Measurements from ENCODE around the gene NOX1. TPM values are rescaled to one million over a fixed set of nuclear protein-coding genes. Genes with fewer than 3 reads are reported as not detected.

The NOX1 gene
- total RNA-seq, result not detected in 2 replicates

DNA sequence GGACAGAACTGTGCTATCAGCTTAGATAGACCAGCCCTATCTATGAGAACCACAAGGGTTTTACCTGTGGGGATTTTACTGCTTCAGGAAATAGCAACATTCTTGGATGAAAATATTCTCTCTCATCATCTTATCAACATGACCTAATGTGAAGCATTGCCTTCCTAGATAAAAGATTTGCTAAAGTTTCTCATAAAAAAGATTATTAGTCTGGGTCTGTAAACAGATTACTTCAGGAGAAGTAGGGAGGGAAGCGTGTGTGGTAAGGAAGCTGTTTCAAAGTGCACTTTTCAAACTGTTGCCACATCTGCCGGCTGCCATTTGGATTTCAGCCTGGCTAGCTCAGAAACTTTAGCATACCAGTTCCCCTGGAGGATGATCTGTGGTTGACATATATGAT, at the start of gene NOX1:
NOX1 (minus strand) TSS at position 35 of the 400 bp plus-strand sequence. CDS start 220 bp downstream, outside the sequence.
- DNase-seq (ENCODE audit: extremely low read depth, low read depth, low spot score), result no peak

DNA sequence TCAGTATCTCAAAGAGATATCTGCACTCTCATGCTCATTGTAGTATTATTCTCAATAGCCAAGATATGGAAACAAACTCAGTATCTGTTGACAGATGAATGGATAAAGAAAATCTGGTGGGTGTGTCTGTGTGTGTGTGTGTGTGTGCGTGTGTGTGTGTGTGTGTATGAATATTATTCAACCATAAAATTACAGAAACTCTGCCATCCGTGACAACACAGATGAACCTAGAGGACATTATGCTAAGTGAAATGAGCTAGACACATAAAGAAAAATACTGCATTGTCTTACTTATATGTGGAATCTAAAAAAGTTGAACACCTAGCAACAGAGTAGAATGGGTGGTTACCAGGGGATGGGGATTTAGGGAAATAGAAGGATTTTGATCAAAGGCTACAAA, 41.4 kb upstream of the NOX1 start:
- no peak for DNase-seq (ENCODE audit: extremely low read depth, low read depth, low spot score)

DNA sequence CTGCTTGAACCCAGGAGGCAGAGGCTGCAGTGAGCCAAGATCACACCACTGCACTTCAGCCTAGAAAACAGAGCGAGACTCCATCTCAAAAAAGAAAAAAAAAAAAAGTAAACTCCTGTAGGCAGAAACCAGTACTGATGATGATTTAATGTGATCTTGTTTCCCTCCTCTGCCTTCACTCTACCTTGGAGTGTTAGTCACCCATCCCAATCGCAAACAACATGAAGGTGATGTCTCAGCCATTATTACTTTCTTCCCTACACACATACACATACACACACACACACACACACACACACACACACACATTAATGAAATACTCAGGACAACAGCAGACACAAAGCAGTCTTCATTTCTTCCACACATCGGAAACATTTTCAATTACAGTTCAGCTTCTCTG, 39.0 kb upstream of the NOX1 start:
- no peak for DNase-seq (ENCODE audit: extremely low read depth, low read depth, low spot score)

DNA sequence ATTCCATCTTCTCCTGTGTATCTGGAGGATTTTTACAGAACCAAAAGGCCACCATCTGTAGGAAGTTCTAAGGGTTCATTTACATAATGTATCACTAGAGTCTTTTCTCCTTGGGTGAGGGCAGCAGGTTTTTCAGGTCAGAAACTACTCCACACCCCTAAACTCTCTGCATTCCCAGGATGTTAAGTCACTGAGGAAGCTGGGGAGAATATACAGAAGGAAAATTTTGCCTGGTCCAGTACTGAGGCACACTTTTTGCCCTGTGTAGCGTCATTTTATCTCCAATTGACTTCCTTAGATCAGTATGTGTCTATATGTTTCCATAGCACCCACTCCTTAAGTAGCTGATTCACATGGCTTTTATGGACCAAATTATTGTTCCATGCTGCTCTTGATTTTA, 37.6 kb upstream of the NOX1 start:
- no peak for DNase-seq (ENCODE audit: extremely low read depth, low read depth, low spot score)

DNA sequence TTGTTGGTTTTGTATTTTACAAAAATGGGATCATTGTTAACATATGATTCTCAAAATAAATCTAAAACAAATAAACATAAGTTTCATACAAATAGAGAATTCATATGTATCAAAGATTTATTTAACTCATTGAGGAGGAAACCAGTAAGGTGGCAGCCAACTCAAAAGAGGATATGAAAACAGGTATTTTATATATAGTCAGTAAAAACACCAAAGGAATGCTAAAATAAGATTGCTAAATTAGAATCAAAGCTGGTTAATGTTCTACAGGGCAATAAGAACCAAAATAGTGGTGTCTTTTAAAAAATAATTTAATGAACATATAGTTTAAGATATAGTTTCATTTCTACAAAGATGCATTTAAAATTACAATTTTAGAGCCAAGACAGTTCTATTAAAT, 31.5 kb upstream of the NOX1 start:
- no peak for DNase-seq (ENCODE audit: extremely low read depth, low read depth, low spot score)

DNA sequence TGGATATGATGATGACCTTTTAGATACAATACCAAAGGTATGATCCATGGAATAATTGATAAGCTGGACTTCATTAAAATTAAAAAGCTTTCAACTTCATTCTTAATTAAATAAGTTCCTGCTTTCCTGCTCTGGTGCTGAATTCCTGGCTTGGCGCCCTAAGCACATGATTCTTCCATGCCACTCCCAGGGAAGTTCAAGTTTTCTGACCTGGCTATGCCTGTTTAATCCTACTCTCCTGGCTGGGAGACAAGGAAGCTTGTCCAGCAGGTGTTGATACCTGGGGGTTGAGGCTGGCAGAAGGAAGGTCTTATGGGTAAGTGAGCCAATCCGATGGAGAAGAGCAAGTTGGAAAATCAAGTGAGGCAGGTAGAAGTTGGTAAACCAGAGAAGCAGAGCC, 30.3 kb upstream of the NOX1 start:
- DNase-seq (ENCODE audit: extremely low read depth, low read depth, low spot score), result no peak

DNA sequence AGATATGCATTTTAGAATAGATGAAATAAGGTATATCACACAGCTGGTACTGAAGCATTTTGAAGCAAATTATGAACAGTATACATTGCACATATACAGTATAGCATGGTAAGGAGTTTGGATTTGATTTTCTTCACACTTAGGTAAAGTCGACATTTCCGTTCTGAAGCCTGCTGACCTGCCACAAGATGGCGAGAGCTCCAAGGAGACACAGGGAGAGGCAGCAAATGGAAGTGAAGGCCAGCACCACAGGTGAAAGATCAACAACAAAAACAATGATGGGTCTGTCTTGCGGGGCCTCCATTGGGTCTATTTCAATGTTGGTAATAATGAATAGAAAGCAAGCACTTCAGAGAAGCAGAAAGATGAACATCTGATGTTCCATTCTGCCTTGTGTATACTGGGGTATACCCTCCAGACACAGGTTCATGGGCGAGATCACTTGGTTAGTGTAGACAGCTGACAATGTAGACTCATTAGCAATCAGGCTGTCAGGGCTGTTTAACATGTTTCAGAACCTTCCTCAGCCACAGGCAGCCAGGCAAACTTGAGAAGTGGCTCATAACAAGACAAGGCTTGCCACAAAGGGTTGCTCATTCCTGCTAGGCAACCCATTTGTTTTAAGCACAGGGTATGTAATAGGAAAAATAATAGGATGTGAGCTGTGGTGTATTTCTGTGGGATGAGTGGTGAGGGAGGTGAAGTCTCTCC, 21.4 kb upstream of the NOX1 start:
- DNase-seq (ENCODE audit: extremely low read depth, low read depth, low spot score), result no peak

DNA sequence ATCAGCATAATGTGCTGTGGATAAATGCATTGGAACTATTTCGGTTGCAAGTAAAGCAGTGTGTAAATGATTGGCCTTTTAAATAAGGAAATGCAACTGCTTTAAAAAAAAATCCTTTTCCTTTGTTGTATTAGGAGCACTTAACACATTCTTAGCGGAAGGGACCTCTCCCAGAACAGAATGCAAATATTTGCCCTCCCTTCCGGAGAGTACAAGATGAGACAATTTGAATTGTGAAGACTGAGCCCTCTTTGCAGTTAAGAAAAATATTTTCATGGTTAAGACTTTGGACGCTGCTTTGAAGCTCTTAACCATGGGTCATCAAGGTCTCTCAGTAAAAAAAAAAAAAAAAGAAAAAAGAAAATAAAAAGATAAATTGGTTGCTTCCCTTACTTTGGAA, 9.5 kb upstream of the NOX1 start:
- DNase-seq (ENCODE audit: extremely low read depth, low read depth, low spot score), result no peak

DNA sequence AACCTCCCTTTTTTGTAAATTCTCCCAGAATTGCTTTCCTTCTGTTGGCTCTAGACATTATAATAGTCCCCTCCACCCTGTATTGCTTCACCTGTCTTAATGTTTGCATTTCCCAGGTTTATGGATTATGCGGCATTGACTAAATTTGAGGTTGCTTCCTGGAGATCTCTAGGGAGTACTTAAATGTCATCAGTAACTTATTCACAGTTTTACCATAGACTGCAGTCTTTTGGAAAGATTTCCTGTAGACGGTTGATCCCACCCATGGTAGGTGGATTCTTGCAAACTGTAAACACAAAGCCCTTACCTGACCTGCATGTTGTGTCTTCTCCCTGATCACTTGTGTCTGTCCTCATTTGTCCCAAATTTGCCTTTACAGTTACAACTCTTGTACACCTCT, 6.2 kb upstream of the NOX1 start:
- no peak for DNase-seq (ENCODE audit: extremely low read depth, low read depth, low spot score)

DNA sequence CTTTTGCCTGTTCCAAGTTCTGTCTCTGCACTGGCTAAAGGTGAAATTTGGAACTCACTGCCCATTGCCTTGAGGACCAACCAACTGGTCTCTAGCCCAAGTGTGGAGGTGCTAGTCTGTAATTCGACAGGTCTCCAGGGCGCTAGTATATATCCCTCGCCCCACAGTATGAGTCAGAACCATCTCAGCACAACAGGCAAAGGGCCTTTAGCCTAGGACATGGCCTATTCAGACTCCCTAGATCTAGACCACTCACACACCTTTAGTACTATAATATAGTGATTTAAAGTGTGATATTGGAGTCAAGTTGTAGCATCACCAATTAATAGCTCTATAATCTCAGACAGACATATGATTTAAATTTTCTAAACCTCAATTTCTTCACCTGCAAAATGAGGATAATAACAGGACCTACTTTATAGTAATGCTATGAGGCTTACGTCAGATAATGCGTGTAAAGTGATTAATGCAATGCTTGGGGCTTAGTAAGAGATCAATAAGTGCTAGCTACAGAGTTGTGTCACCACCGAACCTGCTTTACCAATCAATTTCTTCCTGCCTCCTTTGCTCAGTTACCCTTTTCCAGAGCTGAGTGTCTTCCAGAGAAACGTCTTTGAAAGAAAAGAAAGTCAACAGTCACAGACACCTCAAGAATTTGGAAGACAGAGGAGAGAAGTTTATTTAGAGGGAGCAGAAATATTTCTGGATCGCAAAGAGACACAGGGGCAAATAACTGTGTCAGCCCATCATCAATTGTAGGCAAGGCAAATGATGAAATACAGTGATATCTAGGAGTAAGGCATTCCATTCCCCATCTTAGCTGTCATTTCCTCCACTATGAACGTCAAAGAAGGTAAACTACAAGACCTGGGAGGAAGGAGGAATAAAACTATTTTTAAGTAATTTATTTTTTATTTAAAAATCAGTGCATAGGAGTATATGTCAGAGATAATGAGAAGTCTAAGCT, 2.3 kb downstream of the NOX1 start:
- no peak for DNase-seq (ENCODE audit: extremely low read depth, low read depth, low spot score)

DNA sequence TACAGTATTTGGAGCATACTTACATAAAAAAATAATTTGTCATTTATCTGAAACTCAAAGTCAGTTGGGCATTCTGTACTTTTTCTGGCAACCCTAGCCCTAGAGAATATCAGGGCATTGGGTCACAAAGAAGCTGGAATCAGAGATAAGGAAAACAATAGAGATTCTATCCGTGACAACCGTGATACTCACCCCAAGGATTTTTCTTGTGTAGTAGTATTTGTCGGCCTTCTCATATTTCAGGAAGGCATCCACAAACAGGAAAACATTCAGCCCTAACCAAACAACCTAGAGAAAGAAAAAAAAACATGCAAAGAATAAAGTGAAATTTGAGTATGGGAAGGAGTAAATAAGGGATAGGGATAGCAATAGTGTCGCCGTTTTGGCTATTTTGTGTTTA, 3.6 kb downstream of the NOX1 start:
- DNase-seq (ENCODE audit: extremely low read depth, low read depth, low spot score), result no peak

DNA sequence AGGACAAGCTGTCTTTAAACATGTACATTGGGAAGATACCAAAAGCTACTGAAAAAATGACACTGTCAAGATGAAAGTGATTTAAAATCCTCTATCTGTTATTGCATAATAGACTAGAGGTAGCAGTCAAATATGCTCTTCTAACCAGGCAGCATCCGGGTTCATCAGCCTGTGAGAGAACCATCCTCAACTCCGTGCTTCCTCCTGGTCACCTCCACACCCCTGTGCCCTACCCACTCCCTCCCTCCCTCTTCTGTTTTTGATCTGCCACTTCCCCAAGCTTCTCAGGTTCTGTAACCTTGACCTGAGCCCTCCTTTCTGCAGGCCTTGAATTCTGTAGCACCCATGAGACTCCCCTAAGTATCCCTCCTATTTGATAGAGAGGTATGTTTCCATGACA, 5.9 kb downstream of the NOX1 start:
- no peak for DNase-seq (ENCODE audit: extremely low read depth, low read depth, low spot score)

DNA sequence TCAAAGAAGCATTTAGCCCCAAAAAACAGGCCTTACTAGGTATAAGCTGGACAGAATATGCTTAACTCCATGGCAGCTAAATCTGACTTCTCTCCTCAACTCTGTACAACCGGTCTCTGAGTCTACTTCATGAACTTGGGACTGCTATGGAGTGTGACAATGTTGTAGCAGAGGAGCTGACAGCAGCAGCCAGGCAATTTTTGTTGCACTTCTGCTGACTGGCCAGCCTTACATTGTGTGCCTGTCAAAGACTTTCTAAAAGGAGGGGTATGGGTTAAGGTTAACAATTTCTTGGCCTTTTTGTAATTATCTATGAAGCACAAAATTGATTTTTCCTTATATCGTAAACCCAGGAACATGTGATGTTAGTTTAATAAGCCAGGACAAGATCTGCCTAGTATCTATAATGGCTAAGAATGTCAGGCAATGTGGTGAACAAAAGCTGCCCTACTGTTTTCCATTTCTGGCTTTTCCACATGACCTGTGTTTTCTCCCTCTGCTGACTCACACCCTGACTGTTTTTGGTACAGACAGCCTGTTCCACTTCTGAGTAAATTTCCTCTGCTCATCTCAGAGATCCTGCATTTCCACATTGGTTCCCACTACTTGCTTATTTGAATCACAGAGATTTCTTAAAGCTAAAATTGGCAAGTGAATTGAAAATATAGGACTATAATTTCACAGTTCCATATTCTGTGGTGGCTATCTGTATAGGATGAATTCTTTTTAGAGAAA, 9.3 kb downstream of the NOX1 start:
- no peak for DNase-seq (ENCODE audit: extremely low read depth, low read depth, low spot score)

DNA sequence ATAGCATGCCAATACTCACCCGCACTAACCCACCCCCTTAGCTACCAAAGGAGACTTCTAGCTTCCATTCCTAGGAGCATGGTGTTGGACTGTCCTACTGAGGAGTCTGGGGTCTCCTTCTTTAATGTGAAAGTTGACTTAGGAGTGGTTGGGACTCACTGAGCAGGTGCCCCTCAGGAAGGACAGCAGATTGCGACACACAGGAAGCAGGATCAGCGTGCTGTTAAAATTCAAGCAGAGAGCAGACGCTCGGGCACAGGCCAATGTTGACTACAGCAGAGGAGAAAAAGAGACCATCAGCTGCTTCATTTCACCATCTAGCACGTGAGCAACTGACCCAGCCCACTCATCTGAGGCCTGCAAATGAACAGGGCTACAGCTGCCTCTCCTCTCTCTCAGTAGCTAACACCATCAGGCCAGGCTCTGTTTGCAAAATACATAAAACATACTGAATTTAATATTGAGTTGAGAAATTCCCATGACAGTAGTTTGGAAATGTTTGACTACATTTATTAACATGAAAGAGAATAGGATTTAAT, 10.8 kb downstream of the NOX1 start:
- no peak for DNase-seq (ENCODE audit: extremely low read depth, low read depth, low spot score)

DNA sequence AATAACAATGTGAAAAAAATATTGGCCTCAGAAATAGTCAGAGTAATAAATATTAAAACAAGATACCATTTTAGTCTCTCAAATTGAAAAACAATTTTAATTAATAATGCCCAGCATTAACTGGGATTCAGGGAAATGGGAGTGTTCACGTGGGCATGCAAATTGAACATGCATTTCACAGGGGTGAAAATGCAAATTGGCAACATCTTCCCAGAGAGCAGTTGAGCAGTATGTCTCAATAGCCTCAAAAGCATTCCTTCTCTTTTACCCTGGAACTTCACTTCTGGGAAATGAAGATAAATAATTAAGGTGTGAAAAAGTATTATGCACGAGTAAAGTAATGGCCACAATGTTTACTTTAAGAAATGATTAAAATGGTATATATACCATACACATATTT, 21.3 kb downstream of the NOX1 start:
- no peak for DNase-seq (ENCODE audit: extremely low read depth, low read depth, low spot score)

DNA sequence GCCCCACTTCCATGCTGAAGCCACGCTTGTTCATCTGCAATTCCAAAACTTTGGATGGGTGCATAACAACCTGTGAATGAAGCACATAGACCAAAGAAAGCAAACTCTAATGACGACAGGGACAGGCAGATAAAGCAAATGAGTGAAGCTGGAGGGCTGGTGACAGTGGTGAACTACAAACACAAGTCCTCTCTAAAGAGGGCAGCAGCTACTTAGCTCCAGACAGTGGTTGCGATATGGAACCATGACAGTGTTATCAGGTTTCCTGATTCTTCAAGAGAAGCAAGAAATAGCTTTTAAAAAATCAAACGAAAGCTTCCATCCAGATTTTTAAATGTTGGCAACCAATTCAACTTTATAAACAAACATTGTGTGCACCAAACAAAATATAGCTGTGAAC, 23.8 kb downstream of the NOX1 start:
- DNase-seq (ENCODE audit: extremely low read depth, low read depth, low spot score), result no peak

DNA sequence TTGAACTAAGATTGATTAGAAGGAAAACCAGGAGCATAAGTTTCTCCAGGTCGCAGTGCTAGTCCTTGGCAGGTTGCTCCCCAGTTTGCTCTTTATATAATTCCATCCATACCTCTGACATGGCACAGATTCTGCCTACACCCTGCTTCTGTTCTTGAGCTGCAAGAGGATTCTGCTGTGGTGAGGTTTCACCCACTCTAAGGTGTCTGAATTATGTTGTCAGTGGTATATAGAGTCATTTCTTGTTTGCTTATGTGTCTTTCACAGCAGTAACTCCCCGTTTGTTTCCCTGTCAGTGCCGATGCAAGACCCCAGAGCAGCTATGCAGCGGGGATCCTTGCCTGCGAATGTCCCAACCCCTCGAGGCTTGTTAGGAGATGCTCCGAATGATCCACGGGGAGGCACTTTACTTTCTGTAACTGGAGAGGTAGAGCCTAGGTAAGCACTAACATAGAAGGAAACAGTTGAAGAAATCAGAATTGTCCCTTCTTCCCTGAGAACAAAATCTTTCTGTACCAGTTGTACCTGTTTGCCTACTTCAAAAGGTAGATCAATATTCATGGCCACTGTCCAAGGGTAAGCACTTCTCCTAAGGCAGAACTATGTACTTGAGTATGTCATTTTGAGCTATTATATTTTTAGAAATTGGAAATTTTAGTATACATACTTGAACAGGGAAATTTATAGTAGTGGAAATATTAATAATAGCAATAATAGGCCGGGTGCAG, 42.8 kb downstream of the NOX1 start:
- DNase-seq (ENCODE audit: extremely low read depth, low read depth, low spot score), result no peak

DNA sequence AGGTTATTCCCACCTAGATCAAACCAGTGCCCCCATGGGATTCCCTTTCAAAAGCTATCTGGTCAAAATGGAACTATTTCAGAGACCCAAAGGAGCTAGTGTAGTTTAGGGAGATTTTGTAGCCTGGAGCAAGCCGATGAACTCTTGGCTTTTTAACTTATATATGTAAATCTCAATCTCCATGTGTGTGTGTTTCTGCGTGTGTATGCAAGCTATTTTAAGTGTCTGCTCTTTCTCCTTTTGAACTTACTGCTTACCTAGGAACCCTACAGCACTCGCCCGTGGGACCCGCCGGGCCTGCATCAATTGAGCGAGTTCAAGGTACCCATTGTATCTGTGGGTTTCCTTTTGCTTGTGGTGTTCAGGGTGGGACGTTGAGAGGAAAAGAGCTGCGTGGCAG, 43.6 kb downstream of the NOX1 start:
- no peak for DNase-seq (ENCODE audit: extremely low read depth, low read depth, low spot score)

DNA sequence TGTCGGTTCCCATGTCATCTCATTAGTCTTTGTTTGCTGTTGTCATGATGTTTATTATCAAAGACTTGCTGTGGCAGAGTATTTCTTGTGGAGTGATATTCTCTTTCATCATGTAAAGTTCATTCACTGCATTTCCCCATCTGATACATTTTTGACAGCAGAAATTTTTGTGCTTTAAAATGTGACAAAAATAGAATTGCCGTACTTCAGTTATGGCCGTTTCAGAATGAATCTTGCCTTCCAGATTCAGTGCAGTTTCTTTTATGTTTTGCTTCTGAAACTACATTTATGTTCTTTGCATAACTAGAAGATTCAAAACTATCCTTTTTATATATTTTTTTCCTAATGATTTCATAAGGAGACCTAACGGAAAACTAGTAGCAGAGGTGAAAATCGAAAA, 44.0 kb downstream of the NOX1 start:
- DNase-seq (ENCODE audit: extremely low read depth, low read depth, low spot score), result no peak

DNA sequence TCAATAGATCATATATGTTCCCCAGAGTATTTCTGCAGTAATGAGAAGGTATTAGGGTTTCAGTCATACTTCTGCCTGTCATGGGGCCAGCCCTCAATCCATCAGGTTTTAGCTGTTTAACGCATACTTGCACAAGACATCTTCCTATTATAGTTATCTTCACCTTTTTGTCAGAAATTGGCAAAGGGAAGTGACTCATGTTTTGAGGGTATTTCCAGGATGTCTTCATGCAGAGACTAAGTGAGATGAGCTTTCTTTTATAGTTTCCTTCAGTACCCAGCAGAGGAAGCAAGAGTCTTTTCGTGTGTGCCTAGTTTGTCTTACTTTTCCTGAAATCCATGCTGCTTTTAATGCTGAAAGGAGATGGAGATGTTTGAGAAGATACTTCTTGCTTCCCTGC, 44.4 kb downstream of the NOX1 start:
- no peak for DNase-seq (ENCODE audit: extremely low read depth, low read depth, low spot score)
